GM19395 (cell line): ENCODE results near the gene OR6J1.
"Not testable (repeated sequence)": the region's sequence is repeated elsewhere in the genome, so short reads cannot be mapped to it uniquely, and the experiment has no call there.

Experiments used
- ATAC-seq: cut with Tn5 transposase; IDR thresholded peaks from one replicate; pipeline ENCODE4 v1.9.1; 2021; ENCODE audit warnings: mild to moderate bottlenecking, moderate library complexity; ENCODE audit not compliant: unreplicated experiment

Gene OR6J1

DNA sequence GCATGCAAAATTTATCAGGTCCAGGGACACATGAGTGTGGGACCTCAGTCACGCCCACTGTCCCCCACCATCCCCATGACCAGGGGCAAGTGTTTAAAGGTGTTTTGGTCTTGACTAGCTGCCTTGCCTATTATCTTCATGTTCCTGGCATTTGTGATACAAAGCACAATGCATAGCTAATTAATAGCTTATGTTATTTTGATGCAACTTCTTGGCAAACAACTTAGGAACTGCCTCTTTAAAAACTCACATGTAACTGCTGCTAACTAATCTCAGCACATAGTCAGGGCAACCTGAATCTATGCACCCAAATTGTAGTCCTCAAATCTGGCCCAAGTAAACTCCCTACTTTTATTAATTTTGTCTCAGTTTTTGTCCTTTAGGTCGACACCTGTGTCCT lies 7.4 kb upstream of the OR6J1 start:
- ATAC-seq, result no peak

DNA sequence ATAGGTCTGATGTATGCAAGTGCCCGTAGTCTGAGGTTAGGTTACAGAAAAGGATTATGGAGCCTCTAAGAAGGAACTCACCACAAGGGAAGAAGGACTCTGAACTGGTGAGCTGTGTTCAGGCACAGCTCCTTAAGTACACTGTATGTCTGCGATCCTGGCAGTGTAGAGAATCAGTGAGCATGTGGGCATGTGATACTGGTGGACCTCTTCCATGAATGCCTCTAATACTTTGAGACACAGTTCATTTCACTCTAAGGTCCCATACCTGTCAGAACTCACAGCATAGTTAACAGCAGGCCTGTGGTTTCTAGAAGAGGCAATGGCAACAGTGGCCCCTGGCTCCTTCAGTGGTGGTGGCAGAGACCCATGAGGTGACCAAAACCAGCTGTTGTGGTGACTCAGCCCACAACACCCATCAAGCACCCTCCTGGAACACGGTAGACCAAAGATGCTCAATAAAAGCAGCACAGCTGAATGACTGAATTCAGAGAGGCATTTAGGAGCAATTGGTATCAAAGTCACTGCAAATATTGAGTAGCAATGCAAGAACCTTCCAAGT lies 6.9 kb upstream of the OR6J1 start:
- ATAC-seq, result no peak

DNA sequence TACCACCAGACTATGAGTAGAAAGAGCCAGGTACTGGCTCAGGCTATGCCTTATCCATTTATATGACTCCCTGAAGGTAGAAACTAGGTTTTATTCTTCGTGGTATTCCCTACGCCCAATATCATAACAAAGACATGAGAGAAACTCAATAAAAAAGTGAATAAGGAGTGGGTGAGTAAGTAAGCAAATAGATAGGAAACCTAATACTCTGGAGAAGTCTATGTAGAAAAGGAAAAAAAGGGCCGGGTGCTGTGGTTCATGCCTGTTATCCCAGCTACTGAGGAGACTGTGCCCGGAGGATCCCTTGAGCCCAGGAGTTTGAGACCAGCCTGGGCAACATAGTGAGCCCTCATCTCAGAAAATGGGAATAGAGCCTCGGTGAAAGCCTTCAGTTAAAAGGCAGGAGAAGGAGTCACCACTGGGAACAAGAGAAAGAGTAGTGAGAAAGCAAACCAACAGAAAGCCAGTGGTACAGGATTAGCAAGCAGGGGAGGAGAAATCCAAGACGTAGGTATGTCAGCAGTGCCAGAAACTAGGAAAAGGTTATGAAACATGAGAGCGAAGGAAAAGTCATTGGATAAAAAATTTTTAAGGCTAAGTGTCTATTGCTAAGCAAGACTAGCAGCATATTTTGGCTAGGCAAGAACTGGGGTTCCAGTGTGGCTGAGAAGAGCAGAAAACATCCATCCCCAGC lies 6.0 kb upstream of the OR6J1 start:
- ATAC-seq, result no peak

DNA sequence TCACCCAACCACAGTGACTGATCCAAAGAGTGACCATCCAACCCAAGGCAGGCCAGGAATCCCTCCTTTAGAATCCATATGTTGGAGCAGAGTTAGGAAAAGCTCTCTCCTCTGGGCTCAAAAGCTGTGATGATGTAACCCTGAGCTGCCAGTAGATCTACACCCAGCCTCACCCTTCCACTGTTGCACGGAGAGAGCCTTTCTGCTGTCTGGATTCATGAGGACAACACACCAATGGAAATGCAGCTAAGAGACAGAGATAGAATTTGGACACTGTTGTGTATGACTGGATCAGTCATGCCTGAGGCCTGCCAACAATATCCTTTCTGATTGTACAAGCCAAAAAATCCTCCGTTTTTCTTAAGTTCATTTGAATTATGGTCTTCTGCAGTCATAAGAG lies 4.4 kb upstream of the OR6J1 start:
- ATAC-seq, result no peak

DNA sequence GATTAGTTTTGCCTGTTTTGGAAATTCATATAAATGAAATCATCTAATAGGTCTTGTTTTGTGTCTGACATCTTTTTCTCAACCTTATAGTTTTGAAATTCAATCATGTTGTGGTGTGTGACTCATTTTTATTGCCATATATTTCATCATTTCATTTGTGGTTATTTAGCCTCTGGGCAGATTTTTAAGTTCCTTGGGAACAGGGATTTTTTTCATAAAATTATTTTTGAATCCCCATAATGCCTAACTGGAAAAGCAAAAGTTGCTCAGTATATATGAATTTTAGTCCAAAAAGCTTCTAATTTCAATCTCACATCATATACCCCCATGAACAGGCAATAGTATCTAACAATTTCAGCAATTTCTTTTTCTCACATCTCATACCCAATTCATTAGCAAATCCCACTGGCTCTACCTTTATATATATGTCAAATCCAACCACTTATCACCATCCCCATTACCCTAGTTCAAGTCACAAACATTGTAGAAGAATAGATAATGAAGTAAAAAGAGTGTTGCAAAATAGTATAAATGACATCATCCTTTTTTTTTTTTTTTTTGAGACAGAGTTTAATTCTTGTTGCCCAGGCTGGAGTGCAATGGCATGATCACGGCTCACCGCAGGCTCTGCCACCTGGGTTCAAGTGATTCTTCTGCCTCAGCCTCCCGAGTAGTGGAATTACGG lies 2.6 kb upstream of the OR6J1 start:
- no peak for ATAC-seq

DNA sequence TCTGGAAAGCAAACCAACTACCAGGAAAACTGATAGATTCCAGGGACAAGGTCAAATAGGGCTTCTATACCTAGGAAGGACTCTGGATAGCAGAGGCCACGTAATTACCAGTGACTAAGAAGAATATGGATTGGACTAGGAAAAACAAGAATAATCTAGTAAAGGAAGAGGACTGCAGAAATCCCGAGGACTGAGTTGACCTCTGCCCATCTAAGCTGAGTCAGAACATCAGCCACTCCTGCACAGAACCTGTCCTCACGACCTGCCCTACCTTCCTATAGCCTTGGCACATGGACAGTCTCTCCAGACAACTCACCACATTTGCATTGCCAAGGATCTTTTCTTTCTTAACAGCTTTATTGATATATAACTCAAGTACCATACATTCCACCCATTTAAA lies 2.3 kb downstream of the OR6J1 start:
- ATAC-seq, result no peak

DNA sequence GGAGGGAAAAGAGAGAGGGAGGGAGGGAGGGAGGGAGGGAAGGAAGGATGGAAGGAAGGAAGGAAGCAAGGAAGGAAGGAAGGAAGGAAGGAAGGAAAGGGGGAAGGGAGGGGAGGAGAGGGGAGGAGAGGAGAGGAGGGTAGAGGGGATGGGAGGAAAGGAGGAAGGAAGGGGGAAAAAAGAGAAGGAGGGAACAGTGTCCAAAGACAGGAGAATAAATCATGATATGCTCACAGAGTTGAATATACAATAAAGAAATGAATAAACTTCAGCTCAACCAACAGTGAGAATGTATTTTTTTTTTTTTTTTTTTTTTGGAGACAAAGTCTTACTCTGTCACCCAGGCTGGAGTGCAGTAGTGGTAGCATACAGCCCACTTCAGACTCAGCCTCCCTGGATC lies 4.0 kb downstream of the OR6J1 start:
- no peak for ATAC-seq

DNA sequence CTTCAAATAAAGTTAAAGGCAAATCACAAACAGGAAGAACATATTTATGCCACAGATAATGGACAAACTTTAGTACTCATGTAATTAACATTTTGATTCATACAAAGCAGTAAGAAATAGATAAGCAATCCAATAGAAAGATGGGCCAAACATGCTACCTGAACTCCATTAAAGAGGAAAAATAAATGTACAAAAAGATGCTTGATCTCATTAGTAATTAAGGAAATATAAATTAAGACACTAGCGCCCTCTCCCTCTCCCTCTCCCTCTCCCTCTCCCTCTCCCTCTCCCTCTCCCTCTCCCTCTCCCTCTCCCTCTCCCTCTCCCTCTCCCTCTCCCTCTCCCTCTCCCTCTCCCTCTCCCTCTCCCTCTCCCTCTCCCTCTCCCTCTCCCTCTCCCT lies 8.2 kb downstream of the OR6J1 start:
- not testable (repeated sequence) for ATAC-seq

DNA sequence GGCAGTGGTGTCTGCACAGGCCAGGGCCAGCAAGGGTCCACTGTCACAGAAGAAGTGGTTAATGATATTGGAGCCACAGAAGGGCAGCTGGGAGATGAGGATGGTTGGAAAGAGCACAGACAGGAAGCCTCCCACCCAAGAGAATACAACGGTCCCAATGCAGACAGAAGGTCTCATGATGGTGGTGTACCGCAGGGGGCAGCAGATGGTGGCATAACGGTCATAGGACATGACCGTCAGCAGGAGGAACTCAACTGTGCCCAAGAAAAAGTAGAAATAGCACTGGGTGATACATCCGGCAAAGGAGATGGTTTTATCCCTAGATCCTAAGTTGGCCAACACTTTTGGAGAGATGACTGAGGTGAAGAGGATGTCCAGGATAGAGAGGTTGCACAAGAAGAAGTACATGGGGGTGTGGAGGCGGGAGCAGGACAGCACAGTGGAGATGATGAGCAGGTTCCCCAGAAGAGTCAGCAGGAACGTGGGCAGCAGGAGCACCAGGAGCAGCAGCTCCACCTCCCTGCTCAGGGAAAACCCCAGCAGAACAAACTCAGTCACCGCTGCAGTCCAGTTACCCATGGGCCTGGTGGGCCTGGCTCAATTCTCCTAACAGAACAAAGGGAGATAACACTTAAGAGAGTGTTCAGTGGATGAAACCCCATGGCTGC lies 9.8 kb downstream of the OR6J1 start:
- ATAC-seq, result no peak

DNA sequence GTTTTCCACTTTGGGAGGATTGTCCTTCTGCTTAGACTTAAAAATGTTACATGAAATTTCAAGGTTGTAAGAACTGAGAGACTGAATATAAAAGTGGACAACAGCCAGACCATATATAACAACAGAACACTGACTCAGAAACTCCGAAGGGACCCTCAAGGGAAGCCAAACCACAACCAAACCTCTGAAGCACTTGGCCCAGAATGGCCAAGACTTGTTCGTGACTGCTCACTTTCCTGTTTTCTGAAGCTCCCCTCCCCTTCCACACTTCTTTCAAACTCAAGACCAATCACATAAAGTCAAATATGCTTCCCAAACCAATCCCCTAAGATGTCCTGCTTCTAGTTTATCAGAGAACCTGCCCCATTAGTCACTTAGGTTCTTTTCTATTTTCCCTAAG lies 13.7 kb downstream of the OR6J1 start:
- ATAC-seq, result no peak

DNA sequence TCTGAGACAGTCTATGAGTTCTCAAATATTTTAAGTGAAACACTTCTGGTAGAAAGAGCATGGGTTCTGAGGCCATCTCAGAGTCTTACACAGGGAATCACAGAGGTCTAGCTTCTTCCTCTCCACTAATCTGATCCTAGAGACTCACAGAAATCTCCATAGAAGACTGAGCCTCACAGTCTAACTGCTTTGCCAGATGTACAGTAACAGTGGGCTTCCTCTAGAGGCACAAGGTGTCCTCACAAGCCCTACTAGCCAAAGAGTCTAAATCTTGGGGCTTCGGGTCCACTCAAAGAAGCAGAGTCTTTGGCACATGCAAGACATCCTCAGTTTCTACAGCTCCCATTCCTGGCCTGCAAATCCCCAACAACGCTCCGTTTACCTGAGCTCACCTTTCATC lies 14.1 kb downstream of the OR6J1 start:
- ATAC-seq, result no peak

DNA sequence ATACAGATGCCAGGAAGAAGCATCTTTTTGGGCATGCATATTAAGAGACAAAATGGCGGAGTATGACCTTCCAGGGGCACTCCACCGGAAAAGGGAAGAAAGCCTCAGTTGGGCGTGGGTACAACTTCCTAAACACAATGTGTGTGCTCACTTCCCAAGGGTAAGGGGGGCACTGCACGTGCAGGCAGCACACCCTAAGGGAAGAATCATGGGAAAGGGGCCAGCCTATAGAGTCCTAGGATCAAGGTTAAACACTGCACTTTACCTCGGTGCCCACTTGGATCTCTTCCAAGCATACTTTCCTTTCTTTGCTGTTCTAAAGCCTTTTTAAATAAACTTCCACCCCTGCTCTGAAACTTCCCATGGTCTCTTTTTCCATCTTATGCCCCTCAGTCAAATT lies 14.8 kb downstream of the OR6J1 start:
- ATAC-seq, result no peak

DNA sequence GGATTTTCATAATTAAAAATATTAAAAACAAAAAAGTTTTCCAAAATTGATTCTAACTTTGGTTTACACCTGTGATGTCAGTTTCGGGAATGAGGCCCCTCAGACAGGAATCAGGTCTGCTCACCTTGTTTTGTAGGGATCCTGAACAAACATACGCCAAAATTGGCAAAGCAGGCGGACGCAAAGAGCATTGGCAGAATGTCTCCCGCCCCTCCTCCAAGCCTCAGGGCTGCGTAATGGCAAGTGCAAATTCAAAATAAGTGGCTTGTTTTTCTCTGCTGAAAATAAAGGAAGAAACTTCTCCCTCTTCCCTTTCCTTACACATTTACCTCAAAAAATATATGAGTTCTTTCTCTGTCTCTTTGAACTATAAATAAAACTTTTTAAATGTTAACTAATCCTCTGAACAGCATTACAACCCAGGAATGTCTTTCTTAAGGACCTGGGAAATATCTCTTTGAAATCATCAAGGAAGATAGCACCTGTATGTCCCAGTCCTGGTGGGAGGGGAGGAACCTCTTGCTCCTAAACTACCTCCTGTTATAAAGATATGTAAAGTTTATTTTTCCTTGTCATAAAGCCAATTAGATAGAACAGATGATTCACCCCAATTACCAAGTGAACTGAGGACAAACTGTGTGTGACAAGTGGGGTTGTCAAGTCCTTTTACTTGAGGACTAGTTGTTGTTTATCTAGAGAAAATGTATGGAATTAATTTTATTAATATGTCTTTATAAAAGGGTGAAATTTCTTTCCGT lies 16.5 kb downstream of the OR6J1 start:
- no peak for ATAC-seq

DNA sequence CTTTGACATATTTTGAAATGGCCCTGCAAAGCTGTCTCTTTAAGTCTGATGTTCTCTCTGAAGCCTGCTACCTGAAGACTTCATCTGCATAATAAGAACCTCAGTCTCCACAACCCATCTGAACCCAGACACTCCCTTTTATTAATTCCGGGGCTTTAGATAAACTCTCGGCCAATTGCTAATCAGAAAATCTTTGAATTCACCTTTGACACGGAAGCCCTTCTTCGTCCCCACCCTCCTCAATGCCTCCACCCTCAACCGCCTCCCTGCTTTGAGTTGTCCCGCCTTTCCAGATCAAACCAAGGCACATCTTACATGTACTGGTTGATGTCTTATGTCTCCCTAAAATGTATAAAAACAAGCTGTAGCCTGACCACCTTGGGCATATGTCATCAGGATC lies 17.6 kb downstream of the OR6J1 start:
- no peak for ATAC-seq

DNA sequence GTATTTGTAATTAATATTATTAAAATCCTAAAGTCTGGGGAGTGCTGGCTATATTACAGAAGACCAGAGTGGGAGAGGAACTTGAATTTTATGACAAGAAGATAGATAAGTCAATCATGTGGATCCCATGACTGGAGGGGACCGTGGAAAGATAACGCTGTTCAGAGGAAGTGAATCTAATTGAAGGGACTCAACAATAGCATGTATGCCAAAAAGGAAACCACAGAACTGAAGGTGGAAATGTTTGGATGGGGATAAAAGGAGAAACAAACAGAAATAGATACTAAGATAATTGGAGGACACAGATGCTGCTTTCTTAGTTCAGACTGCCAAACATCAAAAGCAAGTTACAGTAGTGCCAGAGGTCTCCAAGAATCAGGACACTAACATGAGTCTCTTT lies 21.1 kb downstream of the OR6J1 start:
- no peak for ATAC-seq

DNA sequence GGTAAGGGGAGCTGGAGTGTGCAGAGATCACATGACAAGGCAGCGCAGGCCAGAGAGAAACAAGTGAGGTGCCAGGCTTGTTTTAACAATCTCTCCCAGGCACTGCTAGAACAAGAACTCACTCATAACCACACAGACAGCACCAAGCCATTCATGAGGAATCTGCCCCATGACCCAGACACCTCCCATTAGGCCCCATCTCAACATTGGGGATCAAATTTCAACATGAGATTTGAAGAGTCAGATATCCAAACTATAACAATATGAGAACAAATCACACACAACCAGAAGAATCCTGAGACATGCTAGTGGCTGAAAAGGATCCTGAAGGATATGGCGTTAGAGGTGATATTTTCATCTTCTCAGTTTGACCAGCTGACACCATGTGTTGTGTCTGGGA lies 21.9 kb downstream of the OR6J1 start:
- ATAC-seq, result no peak

DNA sequence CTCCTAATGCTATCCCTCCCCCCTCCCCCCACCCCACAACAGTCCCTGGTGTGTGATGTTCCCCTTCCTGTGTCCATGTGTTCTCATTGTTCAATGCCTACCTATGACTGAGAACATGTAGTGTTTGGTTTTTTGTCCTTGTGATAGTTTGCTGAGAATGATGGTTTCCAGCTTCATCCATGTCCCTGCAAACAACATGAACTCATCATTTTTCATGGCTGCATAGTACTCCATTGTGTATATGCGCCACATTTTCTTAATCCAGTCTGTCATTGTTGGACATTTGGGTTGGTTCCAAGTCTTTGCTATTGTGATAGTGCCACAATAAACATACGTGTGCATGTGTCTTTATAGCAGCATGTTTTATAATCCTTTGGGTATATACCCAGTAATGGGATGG lies 28.4 kb downstream of the OR6J1 start:
- ATAC-seq, result not testable (repeated sequence)

DNA sequence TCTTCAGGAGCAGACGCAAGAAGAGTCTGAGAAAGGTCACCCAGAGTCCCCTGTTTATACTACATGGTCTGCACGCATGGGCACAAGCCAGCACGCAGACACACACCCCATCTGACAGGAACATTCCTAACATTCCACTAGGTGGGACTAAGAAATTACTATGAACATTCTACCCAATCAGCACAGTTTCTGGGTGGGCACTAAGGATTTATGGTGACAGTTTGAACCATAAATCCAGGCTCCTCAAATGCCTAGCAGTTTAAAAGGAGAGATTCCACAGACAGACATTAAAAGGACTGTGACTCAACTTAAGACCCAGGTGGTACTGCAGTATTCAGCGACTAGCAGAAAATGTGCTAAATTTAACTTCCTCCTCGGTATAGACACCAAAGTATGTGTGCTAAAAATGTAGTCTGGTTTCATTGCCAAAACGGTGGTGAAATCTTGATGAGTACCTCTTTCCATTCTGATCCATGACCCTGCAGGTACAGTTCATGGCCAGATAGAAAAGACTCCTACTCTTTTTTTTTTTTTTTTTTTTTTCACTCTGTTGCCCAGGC lies 29.8 kb downstream of the OR6J1 start:
- peak; percentile 63 for ATAC-seq

DNA sequence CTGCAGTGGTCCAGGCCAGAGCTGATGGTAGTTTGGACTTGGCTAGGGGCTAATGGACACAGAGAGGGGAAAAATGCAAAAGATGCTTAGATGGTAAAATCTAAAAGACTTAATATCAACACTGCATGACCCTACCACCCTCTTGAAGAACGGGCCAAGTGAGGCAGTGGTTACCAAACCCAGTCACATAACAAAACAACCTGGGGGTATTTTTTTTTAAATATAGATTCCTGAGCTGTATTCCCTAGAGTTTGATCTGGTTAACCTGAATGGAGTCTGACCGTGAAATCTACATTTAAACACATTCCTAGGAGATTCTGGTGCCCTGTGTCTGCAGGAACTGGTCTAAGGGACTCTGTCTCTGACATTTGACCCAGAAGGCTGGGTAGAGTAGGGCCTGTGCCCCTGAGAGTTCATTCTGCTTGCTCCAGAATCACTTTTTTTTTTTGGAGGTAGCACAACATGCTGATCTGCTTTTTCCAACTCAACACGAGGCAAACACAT lies 30.4 kb downstream of the OR6J1 start:
- ATAC-seq, result no peak

DNA sequence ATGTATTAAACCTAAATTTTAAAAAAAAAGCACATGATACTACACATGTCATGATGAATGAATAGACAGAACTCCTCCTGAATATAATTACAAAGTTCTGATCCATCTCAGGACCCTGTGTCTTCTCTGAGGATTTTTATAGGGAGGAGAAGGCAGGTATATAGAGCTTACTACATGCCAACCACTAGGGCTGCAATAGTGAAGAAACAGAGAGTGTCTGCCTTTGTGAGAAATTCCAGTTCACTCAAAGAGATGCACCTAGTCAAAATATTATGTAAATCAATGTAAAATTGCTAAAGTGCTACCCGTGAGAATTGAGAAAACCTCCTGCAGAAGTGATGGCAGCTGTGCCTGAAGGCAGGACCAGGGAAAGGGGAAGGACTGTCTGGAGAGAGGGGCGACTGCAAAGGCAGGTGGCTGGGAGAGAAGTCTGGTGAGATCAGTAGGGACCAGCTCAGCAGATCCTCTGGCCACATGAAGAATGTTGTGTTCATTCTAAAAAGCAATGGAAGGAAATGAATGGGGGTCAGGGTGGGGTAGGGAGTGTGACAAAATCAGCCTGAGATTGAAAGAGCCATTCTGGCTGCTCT lies 31.0 kb downstream of the OR6J1 start:
- ATAC-seq, result no peak
